Measurements from ENCODE around the gene TMEM59L. TPM values are rescaled to one million over a fixed set of nuclear protein-coding genes. Genes with fewer than 3 reads are reported as not detected.

Gene TMEM59L
- total and polyA plus RNA-seq, 4 donors: 0.08 to 0.15 (median 0.08) TPM; not detected in 1

DNA sequence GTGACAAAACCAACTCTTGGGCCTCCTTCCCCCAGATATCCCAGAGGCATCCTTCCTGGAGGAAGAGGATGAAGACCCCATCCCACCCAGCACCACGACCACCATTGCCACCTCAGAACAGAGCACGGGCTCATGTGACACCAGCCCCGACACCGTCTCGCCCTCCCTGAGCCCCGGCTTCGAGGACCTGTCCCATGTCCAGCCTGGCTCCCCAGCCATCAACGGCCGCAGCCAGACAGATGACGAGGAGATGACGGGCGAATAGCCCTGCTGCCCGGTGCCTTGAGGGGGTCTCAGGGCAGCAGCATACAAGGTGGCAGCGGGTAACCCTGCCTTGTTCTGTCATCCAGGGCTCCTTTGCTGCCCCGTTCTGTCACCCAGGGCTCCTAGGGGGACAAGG is 44.3 kb upstream of the TMEM59L start:
- Histone ChIP-seq H3K9ac (ENCODE audit: low read depth in 1 of 2, low read length in 2 of 2) (no peak overlapping the region), H3K4me1 (ENCODE audit: control insufficient read depth in 4 of 4, insufficient read depth in 4 of 4, low read length in 3 of 4) (peaks cover 4 to 20% (median 11%) of the 10 kb centered on the region in 4 donors), H3K4me3 (ENCODE audit: low read depth in 1 of 3, low read length in 3 of 3) (no peak overlapping the region), H3K9me3 (ENCODE audit: control insufficient read depth in 4 of 4, low read length in 3 of 4) (no peaks in the 10 kb centered on the region), H3K36me3 (ENCODE audit: control insufficient read depth in 4 of 4, insufficient read depth in 3 of 4, low read depth in 1 of 4, low read length in 3 of 4) (peaks cover 10 to 47% (median 21%) of the 10 kb centered on the region in 4 donors), H3K27ac (ENCODE audit: low read depth in 1 of 2, low read length in 2 of 2) (no peak overlapping the region), H3K27me3 (ENCODE audit: control insufficient read depth in 4 of 4, insufficient read depth in 4 of 4, low read length in 3 of 4) (no peaks in the 10 kb centered on the region)
- no peak for DNase-seq (ENCODE audit: low spot score)
- WGBS: 96% methylated on average over 15 of the region's 15 CpGs
- TF ChIP-seq HNF4G (IDR thresholded peaks at IDR 0.05): no peak
- no peak for TF ChIP-seq JUND (IDR thresholded peaks at IDR 0.05)
- no peak for TF ChIP-seq HNF4A (conservative IDR thresholded peaks at IDR 0.05)
- no peak for TF ChIP-seq TAF1 (conservative IDR thresholded peaks at IDR 0.05)
- TF ChIP-seq EGR1 (IDR thresholded peaks at IDR 0.05; ENCODE audit: low read depth in 2 of 2): no peak
- no peak for TF ChIP-seq YY1 (IDR thresholded peaks at IDR 0.05)
- no peak for TF ChIP-seq RXRA (IDR thresholded peaks at IDR 0.05)
- TF ChIP-seq, protein P1, sequence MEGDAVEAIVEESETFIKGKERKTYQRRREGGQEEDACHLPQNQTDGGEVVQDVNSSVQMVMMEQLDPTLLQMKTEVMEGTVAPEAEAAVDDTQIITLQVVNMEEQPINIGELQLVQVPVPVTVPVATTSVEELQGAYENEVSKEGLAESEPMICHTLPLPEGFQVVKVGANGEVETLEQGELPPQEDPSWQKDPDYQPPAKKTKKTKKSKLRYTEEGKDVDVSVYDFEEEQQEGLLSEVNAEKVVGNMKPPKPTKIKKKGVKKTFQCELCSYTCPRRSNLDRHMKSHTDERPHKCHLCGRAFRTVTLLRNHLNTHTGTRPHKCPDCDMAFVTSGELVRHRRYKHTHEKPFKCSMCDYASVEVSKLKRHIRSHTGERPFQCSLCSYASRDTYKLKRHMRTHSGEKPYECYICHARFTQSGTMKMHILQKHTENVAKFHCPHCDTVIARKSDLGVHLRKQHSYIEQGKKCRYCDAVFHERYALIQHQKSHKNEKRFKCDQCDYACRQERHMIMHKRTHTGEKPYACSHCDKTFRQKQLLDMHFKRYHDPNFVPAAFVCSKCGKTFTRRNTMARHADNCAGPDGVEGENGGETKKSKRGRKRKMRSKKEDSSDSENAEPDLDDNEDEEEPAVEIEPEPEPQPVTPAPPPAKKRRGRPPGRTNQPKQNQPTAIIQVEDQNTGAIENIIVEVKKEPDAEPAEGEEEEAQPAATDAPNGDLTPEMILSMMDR (IDR thresholded peaks at IDR 0.05; ENCODE audit: low read depth, low read length, missing input control): no peak
- TF ChIP-seq FOXA1 (IDR thresholded peaks at IDR 0.05): no peak
- no peak for TF ChIP-seq GABPA (IDR thresholded peaks at IDR 0.05 in 1 of 2, conservative IDR thresholded peaks at IDR 0.05 in 1 of 2)
- no peak for TF ChIP-seq NR2F2 (IDR thresholded peaks at IDR 0.05)
- TF ChIP-seq SP1 (IDR thresholded peaks at IDR 0.05): no peak
- TF ChIP-seq, protein P2, sequence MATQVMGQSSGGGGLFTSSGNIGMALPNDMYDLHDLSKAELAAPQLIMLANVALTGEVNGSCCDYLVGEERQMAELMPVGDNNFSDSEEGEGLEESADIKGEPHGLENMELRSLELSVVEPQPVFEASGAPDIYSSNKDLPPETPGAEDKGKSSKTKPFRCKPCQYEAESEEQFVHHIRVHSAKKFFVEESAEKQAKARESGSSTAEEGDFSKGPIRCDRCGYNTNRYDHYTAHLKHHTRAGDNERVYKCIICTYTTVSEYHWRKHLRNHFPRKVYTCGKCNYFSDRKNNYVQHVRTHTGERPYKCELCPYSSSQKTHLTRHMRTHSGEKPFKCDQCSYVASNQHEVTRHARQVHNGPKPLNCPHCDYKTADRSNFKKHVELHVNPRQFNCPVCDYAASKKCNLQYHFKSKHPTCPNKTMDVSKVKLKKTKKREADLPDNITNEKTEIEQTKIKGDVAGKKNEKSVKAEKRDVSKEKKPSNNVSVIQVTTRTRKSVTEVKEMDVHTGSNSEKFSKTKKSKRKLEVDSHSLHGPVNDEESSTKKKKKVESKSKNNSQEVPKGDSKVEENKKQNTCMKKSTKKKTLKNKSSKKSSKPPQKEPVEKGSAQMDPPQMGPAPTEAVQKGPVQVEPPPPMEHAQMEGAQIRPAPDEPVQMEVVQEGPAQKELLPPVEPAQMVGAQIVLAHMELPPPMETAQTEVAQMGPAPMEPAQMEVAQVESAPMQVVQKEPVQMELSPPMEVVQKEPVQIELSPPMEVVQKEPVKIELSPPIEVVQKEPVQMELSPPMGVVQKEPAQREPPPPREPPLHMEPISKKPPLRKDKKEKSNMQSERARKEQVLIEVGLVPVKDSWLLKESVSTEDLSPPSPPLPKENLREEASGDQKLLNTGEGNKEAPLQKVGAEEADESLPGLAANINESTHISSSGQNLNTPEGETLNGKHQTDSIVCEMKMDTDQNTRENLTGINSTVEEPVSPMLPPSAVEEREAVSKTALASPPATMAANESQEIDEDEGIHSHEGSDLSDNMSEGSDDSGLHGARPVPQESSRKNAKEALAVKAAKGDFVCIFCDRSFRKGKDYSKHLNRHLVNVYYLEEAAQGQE (IDR thresholded peaks at IDR 0.05): no peak
- TF ChIP-seq, protein P3, sequence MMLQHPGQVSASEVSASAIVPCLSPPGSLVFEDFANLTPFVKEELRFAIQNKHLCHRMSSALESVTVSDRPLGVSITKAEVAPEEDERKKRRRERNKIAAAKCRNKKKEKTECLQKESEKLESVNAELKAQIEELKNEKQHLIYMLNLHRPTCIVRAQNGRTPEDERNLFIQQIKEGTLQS (IDR thresholded peaks at IDR 0.05): no peak
- TF ChIP-seq, protein P4, sequence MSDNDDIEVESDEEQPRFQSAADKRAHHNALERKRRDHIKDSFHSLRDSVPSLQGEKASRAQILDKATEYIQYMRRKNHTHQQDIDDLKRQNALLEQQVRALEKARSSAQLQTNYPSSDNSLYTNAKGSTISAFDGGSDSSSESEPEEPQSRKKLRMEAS (IDR thresholded peaks at IDR 0.05): no peak
- TF ChIP-seq FOXA2 (IDR thresholded peaks at IDR 0.05): no peak
- TF ChIP-seq, protein P5, sequence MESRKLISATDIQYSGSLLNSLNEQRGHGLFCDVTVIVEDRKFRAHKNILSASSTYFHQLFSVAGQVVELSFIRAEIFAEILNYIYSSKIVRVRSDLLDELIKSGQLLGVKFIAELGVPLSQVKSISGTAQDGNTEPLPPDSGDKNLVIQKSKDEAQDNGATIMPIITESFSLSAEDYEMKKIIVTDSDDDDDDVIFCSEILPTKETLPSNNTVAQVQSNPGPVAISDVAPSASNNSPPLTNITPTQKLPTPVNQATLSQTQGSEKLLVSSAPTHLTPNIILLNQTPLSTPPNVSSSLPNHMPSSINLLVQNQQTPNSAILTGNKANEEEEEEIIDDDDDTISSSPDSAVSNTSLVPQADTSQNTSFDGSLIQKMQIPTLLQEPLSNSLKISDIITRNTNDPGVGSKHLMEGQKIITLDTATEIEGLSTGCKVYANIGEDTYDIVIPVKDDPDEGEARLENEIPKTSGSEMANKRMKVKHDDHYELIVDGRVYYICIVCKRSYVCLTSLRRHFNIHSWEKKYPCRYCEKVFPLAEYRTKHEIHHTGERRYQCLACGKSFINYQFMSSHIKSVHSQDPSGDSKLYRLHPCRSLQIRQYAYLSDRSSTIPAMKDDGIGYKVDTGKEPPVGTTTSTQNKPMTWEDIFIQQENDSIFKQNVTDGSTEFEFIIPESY (IDR thresholded peaks at IDR 0.05): no peak
- no peak for TF ChIP-seq RAD21 (IDR thresholded peaks at IDR 0.05)
